Panc1 (cell line): ENCODE results near the gene CBX3.

Source experiments
- SIN3A ChIP-seq: IDR thresholded peaks from 2 replicates; pipeline ENCODE4 v1.6.1; 2012; ENCODE audit warnings: low read depth, mild to moderate bottlenecking, low read length, moderate library complexity, borderline replicate concordance; ENCODE audit not compliant: insufficient read depth
- TF ChIP-seq, protein P1 (sequence below): fragments of 450-650 bp; IDR thresholded peaks from 2 replicates; pipeline ENCODE4 v1.5.1; 2017; ENCODE audit warnings: mild to moderate bottlenecking
- TF ChIP-seq, protein P2 (sequence below), 2 experiments: IDR thresholded peaks; 2 replicates each; pipeline ENCODE4 v1.6.1; 2011 to 2012; ENCODE audit warnings: low read depth in 2 of 2, control low read depth in 1 of 2, low read length in 1 of 2, mild to moderate bottlenecking in 1 of 2, moderate library complexity in 1 of 2; ENCODE audit not compliant: insufficient read depth in 1 of 2

DNA sequence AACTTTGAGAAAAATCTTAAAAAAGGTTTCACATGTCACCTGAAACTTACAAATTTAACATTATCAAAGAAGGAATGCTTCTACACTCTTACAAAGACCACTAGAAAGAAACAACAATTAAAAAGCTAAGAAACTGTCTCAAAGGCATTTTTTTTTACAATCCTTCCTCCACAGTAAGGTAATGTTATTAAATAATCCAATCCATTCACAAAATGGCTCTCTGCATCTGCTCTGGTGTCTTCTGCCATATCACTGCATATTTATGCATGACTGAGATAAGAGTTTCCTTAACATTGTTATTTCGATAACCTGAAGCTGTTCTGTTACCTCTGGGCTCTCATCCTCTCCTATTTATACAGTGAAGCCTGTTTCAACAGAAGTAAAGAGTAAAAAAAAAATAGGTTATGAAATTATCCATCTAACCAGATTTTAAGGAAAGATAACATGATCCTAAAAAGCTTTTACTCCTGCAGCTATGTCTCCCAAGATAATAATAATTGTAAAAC is 9.5 kb upstream of the CBX3 start:
- TF ChIP-seq, protein P1, sequence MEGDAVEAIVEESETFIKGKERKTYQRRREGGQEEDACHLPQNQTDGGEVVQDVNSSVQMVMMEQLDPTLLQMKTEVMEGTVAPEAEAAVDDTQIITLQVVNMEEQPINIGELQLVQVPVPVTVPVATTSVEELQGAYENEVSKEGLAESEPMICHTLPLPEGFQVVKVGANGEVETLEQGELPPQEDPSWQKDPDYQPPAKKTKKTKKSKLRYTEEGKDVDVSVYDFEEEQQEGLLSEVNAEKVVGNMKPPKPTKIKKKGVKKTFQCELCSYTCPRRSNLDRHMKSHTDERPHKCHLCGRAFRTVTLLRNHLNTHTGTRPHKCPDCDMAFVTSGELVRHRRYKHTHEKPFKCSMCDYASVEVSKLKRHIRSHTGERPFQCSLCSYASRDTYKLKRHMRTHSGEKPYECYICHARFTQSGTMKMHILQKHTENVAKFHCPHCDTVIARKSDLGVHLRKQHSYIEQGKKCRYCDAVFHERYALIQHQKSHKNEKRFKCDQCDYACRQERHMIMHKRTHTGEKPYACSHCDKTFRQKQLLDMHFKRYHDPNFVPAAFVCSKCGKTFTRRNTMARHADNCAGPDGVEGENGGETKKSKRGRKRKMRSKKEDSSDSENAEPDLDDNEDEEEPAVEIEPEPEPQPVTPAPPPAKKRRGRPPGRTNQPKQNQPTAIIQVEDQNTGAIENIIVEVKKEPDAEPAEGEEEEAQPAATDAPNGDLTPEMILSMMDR, result no peak
- TF ChIP-seq SIN3A, result no peak
- TF ChIP-seq, protein P2, sequence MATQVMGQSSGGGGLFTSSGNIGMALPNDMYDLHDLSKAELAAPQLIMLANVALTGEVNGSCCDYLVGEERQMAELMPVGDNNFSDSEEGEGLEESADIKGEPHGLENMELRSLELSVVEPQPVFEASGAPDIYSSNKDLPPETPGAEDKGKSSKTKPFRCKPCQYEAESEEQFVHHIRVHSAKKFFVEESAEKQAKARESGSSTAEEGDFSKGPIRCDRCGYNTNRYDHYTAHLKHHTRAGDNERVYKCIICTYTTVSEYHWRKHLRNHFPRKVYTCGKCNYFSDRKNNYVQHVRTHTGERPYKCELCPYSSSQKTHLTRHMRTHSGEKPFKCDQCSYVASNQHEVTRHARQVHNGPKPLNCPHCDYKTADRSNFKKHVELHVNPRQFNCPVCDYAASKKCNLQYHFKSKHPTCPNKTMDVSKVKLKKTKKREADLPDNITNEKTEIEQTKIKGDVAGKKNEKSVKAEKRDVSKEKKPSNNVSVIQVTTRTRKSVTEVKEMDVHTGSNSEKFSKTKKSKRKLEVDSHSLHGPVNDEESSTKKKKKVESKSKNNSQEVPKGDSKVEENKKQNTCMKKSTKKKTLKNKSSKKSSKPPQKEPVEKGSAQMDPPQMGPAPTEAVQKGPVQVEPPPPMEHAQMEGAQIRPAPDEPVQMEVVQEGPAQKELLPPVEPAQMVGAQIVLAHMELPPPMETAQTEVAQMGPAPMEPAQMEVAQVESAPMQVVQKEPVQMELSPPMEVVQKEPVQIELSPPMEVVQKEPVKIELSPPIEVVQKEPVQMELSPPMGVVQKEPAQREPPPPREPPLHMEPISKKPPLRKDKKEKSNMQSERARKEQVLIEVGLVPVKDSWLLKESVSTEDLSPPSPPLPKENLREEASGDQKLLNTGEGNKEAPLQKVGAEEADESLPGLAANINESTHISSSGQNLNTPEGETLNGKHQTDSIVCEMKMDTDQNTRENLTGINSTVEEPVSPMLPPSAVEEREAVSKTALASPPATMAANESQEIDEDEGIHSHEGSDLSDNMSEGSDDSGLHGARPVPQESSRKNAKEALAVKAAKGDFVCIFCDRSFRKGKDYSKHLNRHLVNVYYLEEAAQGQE (IDR thresholded peaks at IDR 0.05; ENCODE audit: insufficient read depth in 1 of 2, low read depth in 2 of 2, low read length in 1 of 2), result no peak
